Measurements from ENCODE around the gene TNFRSF11A.

Gene TNFRSF11A

GRCh38 chr18:62384610-62385097 is 59.5 kb downstream of the TNFRSF11A start:
- no peak for DNase-seq (ENCODE audit: low read depth)

GRCh38 chr18:62386091-62386490 is 61.0 kb downstream of the TNFRSF11A start:
- DNase-seq (ENCODE audit: low read depth) = no peak

- DNase-seq (ENCODE audit: low read depth) = no peak
These were observed 61.5 kb downstream of the TNFRSF11A start for GRCh38 chr18:62386601-62387000.

GRCh38 chr18:62387257-62387656 is 62.1 kb downstream of the TNFRSF11A start:
- no peak for DNase-seq (ENCODE audit: low read depth)

GRCh38 chr18:62388855-62389760 is 64.0 kb downstream of the TNFRSF11A start:
- DNase-seq (ENCODE audit: low read depth) = no peak

GRCh38 chr18:62389761-62390481 is 64.8 kb downstream of the TNFRSF11A start:
- no peak for DNase-seq (ENCODE audit: low read depth)

GRCh38 chr18:62394006-62394763 is 69.1 kb downstream of the TNFRSF11A start:
- DNase-seq (ENCODE audit: low read depth) = no peak

- no peak for DNase-seq (ENCODE audit: low read depth)
These were observed 71.3 kb downstream of the TNFRSF11A start for GRCh38 chr18:62396381-62396780.

GRCh38 chr18:62396967-62397366 is 71.9 kb downstream of the TNFRSF11A start:
- no peak for DNase-seq (ENCODE audit: low read depth)

- DNase-seq (ENCODE audit: low read depth) = no peak
These were observed 73.2 kb downstream of the TNFRSF11A start for GRCh38 chr18:62398291-62398690.

- DNase-seq (ENCODE audit: low read depth) = no peak
These were observed 74.2 kb downstream of the TNFRSF11A start for GRCh38 chr18:62399276-62399675.

GRCh38 chr18:62399781-62400308 is 74.7 kb downstream of the TNFRSF11A start:
- DNase-seq (ENCODE audit: low read depth) = no peak

- no peak for DNase-seq (ENCODE audit: low read depth)
These were observed 75.8 kb downstream of the TNFRSF11A start for GRCh38 chr18:62400916-62401315.

GRCh38 chr18:62402342-62402948 is 77.3 kb downstream of the TNFRSF11A start:
- no peak for DNase-seq (ENCODE audit: low read depth)

- DNase-seq (ENCODE audit: low read depth) = no peak
These were observed 78.0 kb downstream of the TNFRSF11A start for GRCh38 chr18:62403120-62403519.

- no peak for DNase-seq (ENCODE audit: low read depth)
These were observed 79.8 kb downstream of the TNFRSF11A start for GRCh38 chr18:62404881-62405280.

- DNase-seq (ENCODE audit: low read depth) = no peak
These were observed 82.5 kb downstream of the TNFRSF11A start for GRCh38 chr18:62407660-62408059.

- no peak for DNase-seq (ENCODE audit: low read depth)
These were observed 84.7 kb downstream of the TNFRSF11A start for GRCh38 chr18:62409821-62410220.

- DNase-seq (ENCODE audit: low read depth) = no peak
These were observed 87.3 kb downstream of the TNFRSF11A start for GRCh38 chr18:62412231-62412979.

- DNase-seq (ENCODE audit: low read depth) = no peak
These were observed 88.1 kb downstream of the TNFRSF11A start for GRCh38 chr18:62413206-62413605.

- no peak for DNase-seq (ENCODE audit: low read depth)
These were observed 93.1 kb downstream of the TNFRSF11A start for GRCh38 chr18:62418258-62418657.

Measured in HS-5 (cell line).